ENCODE measurements around the gene SPDYE4. TPM values are rescaled to one million over a fixed set of nuclear protein-coding genes. Genes with fewer than 3 reads are reported as not detected.

SPDYE4 gene
- total and polyA plus RNA-seq, 8 donors = not detected

GRCh38 chr17:8785547-8786413 is 27.4 kb upstream of the SPDYE4 start:
- Histone ChIP-seq H3K27me3 (no peaks in the 10 kb centered on the region), H3K27ac (no peak overlapping the region), H3K4me3 (no peak overlapping the region), H3K9me3 (no peaks in the 10 kb centered on the region), H3K36me3 (no peaks in the 10 kb centered on the region), H3K4me1 (peaks cover 0 to 17% (median 10%) of the 10 kb centered on the region in 4 donors)
- intact Hi-C loops (cut with DNase I; ENCODE audit: low total_unique reads) = no loop called here
- 27 to 30% (median 27%) methylated on average over 18 to 19 of the region's 19 CpGs for WGBS, 5 donors
- TF ChIP-seq CTCF (IDR thresholded peaks at IDR 0.05) = peak in 5 of 7 experiments; percentile 65 to 82 (median 78)
- TF ChIP-seq EP300 (IDR thresholded peaks at IDR 0.05) = no peak
- DNase-seq = peak; percentile 79 to 88

- intact Hi-C loops (cut with DNase I; ENCODE audit: low total_unique reads) = no loop called here
- H3K36me3 ChIP-seq = no peaks in the 10 kb centered on the region
- H3K9me3 ChIP-seq = no peaks in the 10 kb centered on the region
- peaks cover 0 to 7% (median 0%) of the 10 kb centered on the region in 4 donors for H3K4me1 ChIP-seq
- TF ChIP-seq POLR2AphosphoS5 (IDR thresholded peaks at IDR 0.05) (no peak), EP300 (IDR thresholded peaks at IDR 0.05) (no peak), POLR2A (IDR thresholded peaks at IDR 0.05) (no peak), CTCF (IDR thresholded peaks at IDR 0.05) (no peak)
- no peak for DNase-seq
- 74 to 81% (median 76%) methylated on average over 1 of the region's 1 CpG for WGBS, 5 donors
- H3K4me3 ChIP-seq = no peak overlapping the region
- H3K27me3 ChIP-seq = no peaks in the 10 kb centered on the region
- H3K27ac ChIP-seq = no peak overlapping the region
Measured at GRCh38 chr17:8782176-8782575, 23.8 kb upstream of the SPDYE4 start.

GRCh38 chr17:8781776-8782175 is 23.4 kb upstream of the SPDYE4 start:
- Histone ChIP-seq H3K9me3 (no peaks in the 10 kb centered on the region), H3K27me3 (no peaks in the 10 kb centered on the region), H3K4me1 (peaks cover 0 to 7% (median 0%) of the 10 kb centered on the region in 4 donors), H3K27ac (no peak overlapping the region), H3K4me3 (no peak overlapping the region), H3K36me3 (no peaks in the 10 kb centered on the region)
- DNase-seq = no peak
- WGBS, 5 donors = 85 to 94% (median 89%) methylated on average over 4 of the region's 4 CpGs
- TF ChIP-seq CTCF (IDR thresholded peaks at IDR 0.05) (no peak), EP300 (IDR thresholded peaks at IDR 0.05) (no peak), POLR2AphosphoS5 (IDR thresholded peaks at IDR 0.05) (no peak), POLR2A (IDR thresholded peaks at IDR 0.05) (no peak)
- intact Hi-C loops (cut with DNase I; ENCODE audit: low total_unique reads) = no loop called here

- H3K27me3 ChIP-seq = peaks cover 0 to 19% (median 0%) of the 10 kb centered on the region in 3 donors
- H3K27ac ChIP-seq = no peak overlapping the region
- DNase-seq = no peak
- TF ChIP-seq EP300 (IDR thresholded peaks at IDR 0.05) (no peak), CTCF (IDR thresholded peaks at IDR 0.05) (no peak), POLR2AphosphoS5 (IDR thresholded peaks at IDR 0.05) (no peak), POLR2A (IDR thresholded peaks at IDR 0.05) (no peak)
- H3K4me1 ChIP-seq = no peaks in the 10 kb centered on the region
- intact Hi-C loops (cut with DNase I; ENCODE audit: low total_unique reads) = no loop called here
- no peak overlapping the region for H3K4me3 ChIP-seq
- no peaks in the 10 kb centered on the region for H3K36me3 ChIP-seq
- 70 to 83% (median 77%) methylated on average over 1 of the region's 1 CpG for WGBS, 5 donors
- H3K9me3 ChIP-seq = no peaks in the 10 kb centered on the region
Measured at GRCh38 chr17:8776881-8777280, 18.5 kb upstream of the SPDYE4 start.
